Neural progenitor cell (in vitro differentiated cells): ENCODE results near the gene SLC47A2. TPM values are rescaled to one million over a fixed set of nuclear protein-coding genes. Genes with fewer than 3 reads are reported as not detected.

Source experiments
- DNase-seq: peaks from one replicate; pipeline ENCODE4 v3.0.0-alpha.2; 2016; ENCODE audit warnings: low spot score
- H2AFZ ChIP-seq: fragments of 200-600 bp; sonication (generic); replicated peaks from 2 replicates; pipeline ENCODE4 v1.6.1; 2016; ENCODE audit warnings: antibody characterized with exemption
- H3F3A ChIP-seq: fragments of 200-600 bp; sonication (generic); 2 replicates; pipeline ENCODE4 v1.6.1; 2016; ENCODE audit warnings: antibody characterized with exemption, low read depth
- H3K27ac ChIP-seq: fragments of 200-600 bp; sonication (generic); 2 replicates; pipeline ENCODE4 v1.5.1; 2016; ENCODE audit warnings: mild to moderate bottlenecking
- H3K27me3 ChIP-seq: fragments of 200-600 bp; sonication (generic); 2 replicates; pipeline ENCODE4 v1.6.1; 2016; ENCODE audit warnings: mild to moderate bottlenecking, moderate library complexity
- H3K36me3 ChIP-seq: fragments of 200-600 bp; sonication (generic); 2 replicates; pipeline ENCODE4 v1.5.1; 2016
- H3K4me1 ChIP-seq: fragments of 200-600 bp; sonication (generic); 2 replicates; pipeline ENCODE4 v1.6.1; 2016; ENCODE audit warnings: mixed run types
- H3K4me2 ChIP-seq: fragments of 200-600 bp; sonication (generic); 2 replicates; pipeline ENCODE4 v1.6.1; 2016
- H3K4me3 ChIP-seq: fragments of 200-600 bp; sonication (generic); 2 replicates; pipeline ENCODE4 v1.5.1; 2016
- H3K79me2 ChIP-seq: fragments of 200-600 bp; sonication (generic); 2 replicates; pipeline ENCODE4 v1.6.1; 2016; ENCODE audit warnings: low read depth
- H3K9ac ChIP-seq: fragments of 200-600 bp; sonication (generic); 2 replicates; pipeline ENCODE4 v1.6.1; 2016
- H3K9me3 ChIP-seq: fragments of 200-600 bp; sonication (generic); 2 replicates; pipeline ENCODE4 v1.5.1; 2016; ENCODE audit warnings: low read depth
- H4K20me1 ChIP-seq: fragments of 200-600 bp; sonication (generic); 2 replicates; pipeline ENCODE4 v1.6.1; 2016; ENCODE audit warnings: low read depth
- H3K27ac Mint-ChIP-seq: 3 replicates; pipeline ENCODE4 v1.8.0; 2021; ENCODE audit warnings: mixed read lengths
- H3K27me3 Mint-ChIP-seq: 2 replicates; pipeline ENCODE4 v1.8.0; 2022; ENCODE audit warnings: low read depth, mild to moderate bottlenecking, inconsistent platforms, moderate library complexity, mixed read lengths; ENCODE audit not compliant: insufficient read depth
- H3K36me3 Mint-ChIP-seq: 3 replicates; pipeline ENCODE4 v1.8.0; 2021; ENCODE audit warnings: mixed read lengths
- H3K4me1 Mint-ChIP-seq: 3 replicates; pipeline ENCODE4 v1.8.0; 2021; ENCODE audit warnings: mixed read lengths
- H3K4me3 Mint-ChIP-seq: 3 replicates; pipeline ENCODE4 v1.8.0; 2021; ENCODE audit warnings: mild to moderate bottlenecking, moderate library complexity, mixed read lengths
- H3K9me3 Mint-ChIP-seq: 3 replicates; pipeline ENCODE4 v1.8.0; 2020; ENCODE audit warnings: mixed read lengths
- CTCF ChIP-seq: fragments of 200-600 bp; sonication (generic); IDR thresholded peaks from 2 replicates; pipeline ENCODE4 v1.5.1; 2017; ENCODE audit warnings: antibody characterized with exemption, mild to moderate bottlenecking
- EZH2 ChIP-seq: fragments of 200-600 bp; sonication (generic); IDR thresholded peaks from 2 replicates; pipeline ENCODE4 v1.6.1; 2017; ENCODE audit warnings: antibody characterized with exemption, mild to moderate bottlenecking, moderate library complexity
- EZH2phosphoT487 ChIP-seq: fragments of 200-600 bp; sonication (generic); IDR thresholded peaks from 2 replicates; pipeline ENCODE4 v1.6.1; 2017; ENCODE audit warnings: antibody characterized with exemption
- total RNA-seq: library from RNA; depleted of rRNA; stranded (reverse); fragments of >200 nt; gene quantifications from 2 replicates; pipeline ENCODE4 v1.2.3, GENCODE V29; 2015; ENCODE audit warnings: low replicate concordance

The SLC47A2 gene
- total RNA-seq, 1 donor from 2014 or later, result 0.39 TPM

GRCh38 chr17:19730843-19731242 is 14.5 kb upstream of the SLC47A2 start:
- Mint-ChIP-seq H3K27ac (no peak overlapping the region), H3K36me3 (no peaks in the 10 kb centered on the region), H3K27me3 (peaks cover 7% of the 10 kb centered on the region), H3K9me3 (no peaks in the 10 kb centered on the region), H3K4me3 (no peak overlapping the region), H3K4me1 (peaks cover 2% of the 10 kb centered on the region)
- Histone ChIP-seq H3K9ac (no peak overlapping the region), H3K4me1 (no peaks in the 10 kb centered on the region), H2AFZ (no peak overlapping the region), H3K27me3 (no peaks in the 10 kb centered on the region), H3K79me2 (no peaks in the 10 kb centered on the region), H3K9me3 (no peaks in the 10 kb centered on the region), H3K4me2 (no peak overlapping the region), H3K4me3 (no peak overlapping the region), H4K20me1 (no peaks in the 10 kb centered on the region), H3K36me3 (no peaks in the 10 kb centered on the region), H3F3A (no peaks in the 10 kb centered on the region), H3K27ac (no peak overlapping the region)
- DNase-seq, result no peak
- no peak for TF ChIP-seq EZH2phosphoT487
- no peak for TF ChIP-seq EZH2
- no peak for TF ChIP-seq CTCF

- no peak overlapping the region for H3K4me2 ChIP-seq
- H3K27me3 Mint-ChIP-seq, result peaks cover 5% of the 10 kb centered on the region
- H3K4me3 Mint-ChIP-seq, result no peak overlapping the region
Measured at GRCh38 chr17:19729900-19730299, 13.5 kb upstream of the SLC47A2 start.

GRCh38 chr17:19728084-19728495 is 11.7 kb upstream of the SLC47A2 start:
- no peaks in the 10 kb centered on the region for H3K9me3 ChIP-seq
- no peak for TF ChIP-seq EZH2phosphoT487
- TF ChIP-seq EZH2, result no peak
- TF ChIP-seq CTCF, result no peak
- DNase-seq, result no peak
- no peaks in the 10 kb centered on the region for H3F3A ChIP-seq
- Mint-ChIP-seq H3K27ac (no peak overlapping the region), H3K27me3 (peaks cover 5% of the 10 kb centered on the region), H3K4me1 (peaks cover 2% of the 10 kb centered on the region), H3K9me3 (no peaks in the 10 kb centered on the region), H3K36me3 (no peaks in the 10 kb centered on the region), H3K4me3 (no peak overlapping the region)
- no peaks in the 10 kb centered on the region for H4K20me1 ChIP-seq
- no peak overlapping the region for H3K9ac ChIP-seq
- no peaks in the 10 kb centered on the region for H3K79me2 ChIP-seq
- no peaks in the 10 kb centered on the region for H3K27me3 ChIP-seq
- no peak overlapping the region for H3K27ac ChIP-seq
- no peaks in the 10 kb centered on the region for H3K4me1 ChIP-seq
- no peaks in the 10 kb centered on the region for H3K36me3 ChIP-seq
- no peak overlapping the region for H3K4me2 ChIP-seq
- no peak overlapping the region for H2AFZ ChIP-seq
- no peak overlapping the region for H3K4me3 ChIP-seq

More at GRCh38 chr17:19729900-19730299, 13.5 kb upstream of the SLC47A2 start:
- no peaks in the 10 kb centered on the region for H3K4me1 ChIP-seq
- H3K27me3 ChIP-seq, result no peaks in the 10 kb centered on the region
- TF ChIP-seq EZH2, result no peak
- TF ChIP-seq EZH2phosphoT487, result no peak
- TF ChIP-seq CTCF, result no peak
- H3K4me1 Mint-ChIP-seq, result peaks cover 2% of the 10 kb centered on the region
- H4K20me1 ChIP-seq, result no peaks in the 10 kb centered on the region
- H3K4me3 ChIP-seq, result no peak overlapping the region
- no peak overlapping the region for H2AFZ ChIP-seq
- no peaks in the 10 kb centered on the region for H3K36me3 Mint-ChIP-seq
- no peak overlapping the region for H3K9ac ChIP-seq
- no peaks in the 10 kb centered on the region for H3K9me3 Mint-ChIP-seq
- no peaks in the 10 kb centered on the region for H3K36me3 ChIP-seq
- no peaks in the 10 kb centered on the region for H3K79me2 ChIP-seq
- no peaks in the 10 kb centered on the region for H3K9me3 ChIP-seq
- H3K27ac ChIP-seq, result no peak overlapping the region
- no peak for DNase-seq
- no peak overlapping the region for H3K27ac Mint-ChIP-seq
- no peaks in the 10 kb centered on the region for H3F3A ChIP-seq
